Ovary (tissue), 3 donors: ENCODE data around the gene GOLIM4.

ENCODE experiments used
- POLR2A ChIP-seq: fragments of 450-650 bp; IDR thresholded peaks from one replicate; pipeline ENCODE4 v1.6.1; 2017; ENCODE audit warnings: antibody characterized with exemption, mild to moderate bottlenecking, moderate library complexity
- TF ChIP-seq, protein P1 (sequence below), 3 donors: fragments of 450-650 bp in 2 of 3; fragments of 200-600 bp in 1 of 3; IDR thresholded peaks; one replicate each; pipeline versions ENCODE4 v1.5.1 to v1.8.0; 2016 to 2022; ENCODE audit warnings: antibody characterized with exemption in 3 of 3, mild to moderate bottlenecking in 1 of 3
- donor health status: DM: no; HTN: no; CAD: no.

DNA sequence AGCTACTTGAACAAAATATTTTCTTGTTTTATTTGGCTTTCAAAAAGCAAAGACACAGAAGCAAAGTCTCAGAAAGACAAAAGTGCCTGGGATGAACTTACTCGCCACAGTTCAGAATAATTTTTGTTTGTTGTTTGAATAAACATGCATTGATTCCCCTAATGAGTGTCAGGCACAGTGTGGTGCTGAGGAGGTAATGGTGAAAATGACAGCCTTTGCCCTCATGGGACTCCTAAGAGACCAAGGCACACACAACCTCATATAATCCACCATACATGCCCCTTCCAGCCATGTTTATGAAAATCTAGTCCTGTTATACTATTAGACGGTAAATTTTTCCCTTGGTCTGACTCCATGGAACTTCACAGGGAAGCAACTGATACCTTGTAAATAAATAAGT lies 2.5 kb downstream of the GOLIM4 start:
- TF ChIP-seq, protein P1, sequence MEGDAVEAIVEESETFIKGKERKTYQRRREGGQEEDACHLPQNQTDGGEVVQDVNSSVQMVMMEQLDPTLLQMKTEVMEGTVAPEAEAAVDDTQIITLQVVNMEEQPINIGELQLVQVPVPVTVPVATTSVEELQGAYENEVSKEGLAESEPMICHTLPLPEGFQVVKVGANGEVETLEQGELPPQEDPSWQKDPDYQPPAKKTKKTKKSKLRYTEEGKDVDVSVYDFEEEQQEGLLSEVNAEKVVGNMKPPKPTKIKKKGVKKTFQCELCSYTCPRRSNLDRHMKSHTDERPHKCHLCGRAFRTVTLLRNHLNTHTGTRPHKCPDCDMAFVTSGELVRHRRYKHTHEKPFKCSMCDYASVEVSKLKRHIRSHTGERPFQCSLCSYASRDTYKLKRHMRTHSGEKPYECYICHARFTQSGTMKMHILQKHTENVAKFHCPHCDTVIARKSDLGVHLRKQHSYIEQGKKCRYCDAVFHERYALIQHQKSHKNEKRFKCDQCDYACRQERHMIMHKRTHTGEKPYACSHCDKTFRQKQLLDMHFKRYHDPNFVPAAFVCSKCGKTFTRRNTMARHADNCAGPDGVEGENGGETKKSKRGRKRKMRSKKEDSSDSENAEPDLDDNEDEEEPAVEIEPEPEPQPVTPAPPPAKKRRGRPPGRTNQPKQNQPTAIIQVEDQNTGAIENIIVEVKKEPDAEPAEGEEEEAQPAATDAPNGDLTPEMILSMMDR (IDR thresholded peaks at IDR 0.05): no peak
- TF ChIP-seq POLR2A: no peak
